ENCODE results near the gene PPFIBP2. TPM values are rescaled to one million over a fixed set of nuclear protein-coding genes. Genes with fewer than 3 reads are reported as not detected.

Gene PPFIBP2
- total and polyA plus RNA-seq, 2 of the 13 experiments (the other 11 are each of a cell fraction or from before 2014, with no cell fraction given) = 15.0 to 52.5 TPM

DNA sequence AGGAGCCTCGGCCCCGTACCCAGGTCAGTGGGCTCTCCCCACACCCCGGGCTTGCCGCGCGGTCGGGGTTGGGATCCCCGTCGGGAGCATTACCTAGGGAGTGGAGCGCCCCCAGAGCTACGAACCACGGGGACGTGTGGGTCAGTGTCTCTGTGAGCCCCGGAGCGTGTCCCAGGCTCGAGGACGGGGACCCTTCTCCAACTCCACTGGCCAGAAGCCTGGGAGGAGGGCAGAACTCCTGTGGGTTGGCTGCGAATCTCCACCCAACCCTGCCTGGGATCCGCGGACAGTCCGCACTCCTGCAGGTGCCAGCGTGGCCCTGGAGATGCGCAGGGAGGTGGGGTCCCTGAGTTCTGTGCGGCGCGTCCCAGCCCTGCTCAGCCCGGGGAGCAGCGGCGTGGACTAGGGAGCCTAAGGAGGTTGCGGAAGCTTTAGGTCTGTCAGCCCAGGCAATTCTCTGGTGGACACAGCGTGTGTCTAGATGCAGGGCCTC, 346 bp downstream of the PPFIBP2 start (continued):
- TF ChIP-seq ZNF281 (CRISPR knock-in tag; IDR thresholded peaks at IDR 0.05; ENCODE audit: borderline replicate concordance) (no peak), ZNF124 (CRISPR knock-in tag; IDR thresholded peaks at IDR 0.05) (no peak), MAZ (IDR thresholded peaks at IDR 0.05; ENCODE audit: borderline replicate concordance, low read depth, low read length) (no peak), MAZ (CRISPR knock-in tag; IDR thresholded peaks at IDR 0.05; ENCODE audit: low read depth) (no peak), ZNF317 (CRISPR knock-in tag; IDR thresholded peaks at IDR 0.05) (no peak), POLR2G (IDR thresholded peaks at IDR 0.05; ENCODE audit: low read depth, low read length) (no peak), ZNF672 (CRISPR knock-in tag; IDR thresholded peaks at IDR 0.05) (no peak), ARHGAP35 (CRISPR knock-in tag; IDR thresholded peaks at IDR 0.05; ENCODE audit: borderline replicate concordance) (no peak), ZMYM2 (CRISPR knock-in tag; IDR thresholded peaks at IDR 0.05) (no peak), ZSCAN22 (CRISPR knock-in tag; IDR thresholded peaks at IDR 0.05) (no peak), SUZ12 (IDR thresholded peaks at IDR 0.05; ENCODE audit: low read depth, low read length) (no peak), ZNF607 (CRISPR knock-in tag; IDR thresholded peaks at IDR 0.05; ENCODE audit: borderline replicate concordance) (no peak), ZNF773 (CRISPR knock-in tag; IDR thresholded peaks at IDR 0.05; ENCODE audit: borderline replicate concordance) (no peak), TCF7 (IDR thresholded peaks at IDR 0.05; ENCODE audit: low read depth) (no peak), TFDP1 (CRISPR knock-in tag; IDR thresholded peaks at IDR 0.05; ENCODE audit: borderline replicate concordance) (no peak), IRF1 (CRISPR knock-in tag; IDR thresholded peaks at IDR 0.05; ENCODE audit: low read depth) (no peak), SYNCRIP (IDR thresholded peaks at IDR 0.05; ENCODE audit: insufficient read depth, low read depth, low read length) (no peak), SNAI1 (CRISPR knock-in tag; IDR thresholded peaks at IDR 0.05; ENCODE audit: borderline replicate concordance) (no peak), NCOA2 (CRISPR knock-in tag; IDR thresholded peaks at IDR 0.05) (no peak), ZMAT3 (CRISPR knock-in tag; conservative IDR thresholded peaks at IDR 0.05) (no peak), ELF4 (CRISPR knock-in tag; IDR thresholded peaks at IDR 0.05; ENCODE audit: borderline replicate concordance) (no peak), ZNF775 (CRISPR knock-in tag; IDR thresholded peaks at IDR 0.05; ENCODE audit: borderline replicate concordance) (no peak), FOXJ3 (CRISPR knock-in tag; IDR thresholded peaks at IDR 0.05; ENCODE audit: borderline replicate concordance) (no peak), ZNF549 (CRISPR knock-in tag; IDR thresholded peaks at IDR 0.05) (no peak), ZNF121 (CRISPR knock-in tag; IDR thresholded peaks at IDR 0.05) (no peak)
- TF ChIP-seq, protein P1, sequence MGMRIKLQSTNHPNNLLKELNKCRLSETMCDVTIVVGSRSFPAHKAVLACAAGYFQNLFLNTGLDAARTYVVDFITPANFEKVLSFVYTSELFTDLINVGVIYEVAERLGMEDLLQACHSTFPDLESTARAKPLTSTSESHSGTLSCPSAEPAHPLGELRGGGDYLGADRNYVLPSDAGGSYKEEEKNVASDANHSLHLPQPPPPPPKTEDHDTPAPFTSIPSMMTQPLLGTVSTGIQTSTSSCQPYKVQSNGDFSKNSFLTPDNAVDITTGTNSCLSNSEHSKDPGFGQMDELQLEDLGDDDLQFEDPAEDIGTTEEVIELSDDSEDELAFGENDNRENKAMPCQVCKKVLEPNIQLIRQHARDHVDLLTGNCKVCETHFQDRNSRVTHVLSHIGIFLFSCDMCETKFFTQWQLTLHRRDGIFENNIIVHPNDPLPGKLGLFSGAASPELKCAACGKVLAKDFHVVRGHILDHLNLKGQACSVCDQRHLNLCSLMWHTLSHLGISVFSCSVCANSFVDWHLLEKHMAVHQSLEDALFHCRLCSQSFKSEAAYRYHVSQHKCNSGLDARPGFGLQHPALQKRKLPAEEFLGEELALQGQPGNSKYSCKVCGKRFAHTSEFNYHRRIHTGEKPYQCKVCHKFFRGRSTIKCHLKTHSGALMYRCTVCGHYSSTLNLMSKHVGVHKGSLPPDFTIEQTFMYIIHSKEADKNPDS (CRISPR knock-in tag; IDR thresholded peaks at IDR 0.05) = no peak
